Hematopoietic multipotent progenitor cell (in vitro differentiated cells): ENCODE data around the gene RPGR. TPM values are rescaled to one million over a fixed set of nuclear protein-coding genes. Genes with fewer than 3 reads are reported as not detected.
A peak's percentile ranks its signal among the peaks of the same experiment; 100 is the strongest.

Experiments
- DNase-seq, 3 donors: peaks; one replicate each; pipeline ENCODE4 v3.0.0-alpha.2; 2011 to 2015; ENCODE audit warnings: low read depth in 2 of 3, low spot score in 2 of 3
- total RNA-seq: library from RNA; depleted of rRNA; stranded (reverse); fragments of >200 nt; gene quantifications from one replicate; pipeline ENCODE4 v1.2.3, GENCODE V29; 2012

The RPGR gene
- total RNA-seq, 1 donor: 8.1 TPM

DNA sequence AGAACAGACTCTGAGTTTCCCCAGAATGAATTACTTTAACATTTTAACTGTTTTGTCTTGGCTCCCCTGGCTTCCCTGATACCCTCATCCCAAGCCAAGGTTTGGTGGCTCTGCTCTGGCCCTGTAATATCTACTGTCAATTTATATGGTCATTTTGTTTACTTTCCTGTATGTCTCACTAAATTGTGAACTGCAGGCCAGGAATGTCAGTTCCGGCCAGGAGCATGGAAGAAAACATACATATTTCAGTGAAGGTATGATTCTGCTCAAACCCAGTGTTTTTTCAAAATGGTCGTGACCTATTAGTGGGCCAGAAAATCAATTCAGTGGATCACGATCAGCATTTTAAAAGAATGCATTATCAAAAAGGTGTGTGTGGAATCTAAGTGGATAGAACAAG is 1.2 kb downstream of the RPGR start:
- no peak for DNase-seq

DNA sequence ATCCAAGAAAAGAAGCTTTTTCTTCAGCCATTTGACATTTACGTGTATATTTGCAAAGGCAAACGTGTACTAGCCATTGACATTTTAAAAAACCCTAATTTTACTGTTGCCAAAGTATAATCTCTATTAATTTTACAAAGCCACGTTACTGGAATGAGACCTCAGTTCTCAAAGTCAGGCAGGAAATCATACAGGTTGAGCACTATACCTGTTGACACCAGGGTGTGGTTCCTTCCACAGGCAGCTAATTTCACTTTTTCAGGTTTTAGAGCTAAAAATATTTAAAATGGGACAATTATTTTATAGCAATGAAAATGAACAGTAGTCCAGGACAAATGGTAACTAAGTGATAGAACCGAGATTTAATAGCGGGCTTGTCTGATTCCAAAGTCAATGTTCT is 6.5 kb downstream of the RPGR start:
- no peak for DNase-seq

DNA sequence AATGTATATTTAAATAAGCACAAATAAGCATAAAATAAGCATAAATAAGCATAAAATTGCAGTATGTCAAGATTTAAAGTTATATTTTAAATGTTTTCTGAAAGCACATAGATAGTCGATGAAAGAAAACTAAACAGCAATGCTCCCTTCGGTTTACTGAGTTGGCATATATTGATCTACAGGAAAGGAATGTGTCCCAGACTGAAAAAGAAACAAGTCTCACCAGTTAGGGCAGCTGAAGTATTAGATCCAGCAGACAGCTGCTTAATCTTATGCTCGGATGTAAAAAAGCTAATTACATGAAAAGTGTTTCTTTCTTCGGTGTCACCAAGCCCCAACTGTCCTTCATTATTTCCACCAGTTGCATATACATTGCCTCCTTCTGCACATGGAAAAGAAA is 8.7 kb downstream of the RPGR start:
- DNase-seq: no peak

DNA sequence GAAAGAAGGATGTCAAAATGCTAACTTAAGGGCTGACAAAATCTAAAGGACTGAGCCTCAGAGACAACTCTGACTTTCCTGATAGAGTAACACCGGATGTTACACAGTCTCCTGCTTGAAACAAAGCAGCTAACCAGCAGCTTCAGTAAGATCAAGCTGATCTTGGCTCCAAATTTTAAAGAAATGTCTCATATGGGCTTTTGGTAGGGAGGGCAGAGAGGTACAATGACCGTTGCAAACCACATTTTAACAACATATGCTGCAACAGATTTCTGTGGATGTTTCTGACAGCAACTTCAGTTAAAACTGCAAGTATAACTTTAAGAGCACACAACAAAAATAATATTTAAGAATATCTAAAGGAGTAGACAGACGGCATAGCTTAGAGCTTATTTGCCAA is 9.1 kb downstream of the RPGR start:
- no peak for DNase-seq

GRCh38 chrX:38315186-38315585 is 12.1 kb downstream of the RPGR start:
- no peak for DNase-seq

DNA sequence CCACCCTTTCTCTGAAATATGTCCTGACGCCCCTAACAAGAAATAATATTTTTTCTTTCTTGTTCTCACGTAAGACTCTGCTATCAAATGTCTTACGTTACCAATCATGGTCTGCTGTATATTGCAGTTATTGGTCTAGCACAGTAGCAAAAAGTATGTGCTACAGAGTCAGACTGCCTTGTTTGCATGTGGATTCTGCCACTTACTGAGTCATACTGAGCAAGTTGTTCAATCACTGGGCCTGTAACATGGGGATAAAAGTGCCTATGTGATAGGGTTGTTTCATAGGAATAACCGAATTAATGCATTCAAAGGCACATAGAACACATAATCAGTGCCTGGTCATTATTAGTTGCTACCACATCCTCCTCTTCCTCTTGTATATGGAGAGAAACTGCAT is 14.1 kb downstream of the RPGR start:
- DNase-seq: no peak

DNA sequence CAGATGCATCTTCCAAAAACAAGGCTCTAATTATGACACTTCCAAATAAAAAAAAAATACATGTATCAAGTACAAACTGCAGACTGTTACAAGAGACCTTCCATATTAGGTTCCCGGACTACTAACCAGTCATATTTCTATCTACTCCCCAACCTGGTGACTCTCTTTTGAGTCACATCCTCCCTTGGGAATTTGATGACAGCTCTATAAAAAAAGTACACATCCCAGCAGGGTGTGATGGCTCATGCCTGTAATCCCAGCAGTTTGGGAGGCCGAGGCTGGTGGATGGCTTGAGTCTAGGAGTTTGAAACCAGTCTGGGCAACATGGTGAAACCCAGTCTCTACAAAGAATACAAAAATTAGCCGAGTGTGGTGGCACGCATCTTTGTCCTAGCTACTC is 14.9 kb downstream of the RPGR start:
- no peak for DNase-seq

- DNase-seq: no peak
Measured at GRCh38 chrX:38311743-38312142, 15.6 kb downstream of the RPGR start.

DNA sequence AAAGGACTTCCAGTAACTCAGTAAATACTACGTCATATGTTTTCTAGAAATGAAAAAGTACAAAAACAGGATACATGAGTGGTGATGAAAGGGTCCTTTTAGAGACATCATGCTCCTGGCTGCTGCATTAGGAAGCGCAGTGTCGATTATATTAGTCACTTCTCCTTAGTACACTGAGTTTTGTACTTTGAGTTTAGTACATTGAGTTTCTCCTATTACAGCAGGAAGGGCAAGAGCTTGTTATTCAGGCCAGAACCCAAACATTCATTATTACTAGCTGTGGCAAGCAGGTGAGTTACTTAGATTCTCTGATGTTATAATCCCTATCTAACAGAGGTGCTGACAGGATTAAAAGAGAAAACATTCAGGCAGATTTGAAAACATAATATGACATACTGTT is 21.3 kb downstream of the RPGR start:
- DNase-seq: no peak

GRCh38 chrX:38304010-38304409 is 23.3 kb downstream of the RPGR start:
- peak in 1 of 3 donors; percentile 22 for DNase-seq

- no peak for DNase-seq
Measured at GRCh38 chrX:38293741-38294140, 33.6 kb downstream of the RPGR start.

GRCh38 chrX:38287674-38288073 is 39.6 kb downstream of the RPGR start:
- no peak for DNase-seq

- DNase-seq: no peak
Measured at GRCh38 chrX:38285649-38286048, 41.7 kb downstream of the RPGR start.

DNA sequence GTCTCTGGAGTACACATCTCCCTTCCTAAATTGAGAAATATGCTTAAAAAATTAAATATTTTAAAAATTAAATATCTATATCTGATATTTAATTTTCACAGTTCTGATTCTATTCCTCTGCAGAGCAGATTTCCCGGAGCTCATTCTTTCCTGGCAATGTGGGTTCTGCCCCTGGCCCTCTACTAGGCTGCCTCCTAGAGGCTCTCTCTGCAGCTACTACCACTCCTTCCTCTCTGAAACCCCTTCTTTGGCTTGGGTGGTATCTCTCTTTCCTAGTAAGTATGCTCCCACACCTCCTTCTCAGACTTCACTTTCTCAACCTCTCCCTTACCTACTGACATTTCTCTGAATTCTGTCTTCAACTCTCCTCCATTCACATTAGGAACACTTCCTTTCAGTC is 45.3 kb downstream of the RPGR start:
- DNase-seq: no peak

DNA sequence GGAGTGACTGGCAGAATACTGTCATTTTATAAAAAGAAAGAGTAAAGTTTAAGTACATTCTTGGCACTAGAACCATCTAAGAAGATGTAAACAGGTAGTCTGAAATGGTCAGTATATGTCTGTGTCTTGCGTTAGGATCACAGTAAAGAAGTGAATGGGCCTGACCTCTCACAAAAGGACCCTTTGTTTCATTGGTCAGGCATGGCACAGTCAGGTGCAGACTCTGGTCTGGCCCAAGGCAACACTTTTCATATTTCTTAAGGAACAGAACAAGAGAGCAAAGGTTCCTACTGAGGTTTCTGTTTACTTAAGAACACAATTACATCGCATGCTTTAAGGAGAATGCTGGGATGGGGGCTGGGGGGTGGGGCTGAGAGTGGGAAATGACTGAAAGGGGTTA is 48.1 kb downstream of the RPGR start:
- no peak for DNase-seq

- no peak for DNase-seq
Measured at GRCh38 chrX:38278682-38279081, 48.6 kb downstream of the RPGR start.

GRCh38 chrX:38277802-38278201 is 49.5 kb downstream of the RPGR start:
- DNase-seq: no peak

- no peak for DNase-seq
Measured at GRCh38 chrX:38277136-38277535, 50.2 kb downstream of the RPGR start.

DNA sequence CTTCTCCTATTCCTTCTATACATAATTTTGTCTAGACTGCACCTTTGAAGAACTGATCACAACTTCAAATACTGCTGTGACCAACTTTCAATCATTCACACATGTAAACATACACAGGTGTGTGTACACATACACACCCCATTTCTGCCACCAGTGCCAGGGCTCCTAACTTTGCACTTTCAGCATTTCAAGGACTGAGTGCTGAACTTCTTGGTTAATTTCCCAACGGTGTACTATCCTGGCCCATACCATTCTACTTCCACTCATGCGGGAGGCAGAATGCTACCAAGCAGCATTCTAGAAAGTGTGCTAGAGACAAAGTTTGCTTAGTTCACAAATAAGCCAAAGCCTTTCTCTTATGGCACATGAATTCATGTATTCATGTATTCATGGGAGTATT is 51.2 kb downstream of the RPGR start:
- DNase-seq: no peak

DNA sequence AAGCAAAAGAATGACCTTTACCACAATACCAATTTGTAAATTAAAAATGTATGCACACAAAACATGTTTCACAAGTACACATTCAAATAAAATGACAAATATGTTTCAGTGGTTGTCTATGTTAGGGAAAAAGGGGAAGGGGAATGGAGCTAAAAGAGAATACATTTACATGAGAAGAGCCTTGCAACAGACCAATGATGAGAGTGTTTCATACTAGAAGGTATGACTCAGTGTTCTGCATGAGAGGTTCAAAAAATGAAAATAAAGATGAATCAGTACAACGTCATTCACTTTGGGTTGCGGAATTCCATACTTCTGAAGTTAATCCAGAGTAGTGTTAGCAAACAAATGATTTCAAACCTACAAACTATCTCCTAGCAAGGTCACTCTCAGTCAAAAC is 51.7 kb downstream of the RPGR start:
- no peak for DNase-seq

DNA sequence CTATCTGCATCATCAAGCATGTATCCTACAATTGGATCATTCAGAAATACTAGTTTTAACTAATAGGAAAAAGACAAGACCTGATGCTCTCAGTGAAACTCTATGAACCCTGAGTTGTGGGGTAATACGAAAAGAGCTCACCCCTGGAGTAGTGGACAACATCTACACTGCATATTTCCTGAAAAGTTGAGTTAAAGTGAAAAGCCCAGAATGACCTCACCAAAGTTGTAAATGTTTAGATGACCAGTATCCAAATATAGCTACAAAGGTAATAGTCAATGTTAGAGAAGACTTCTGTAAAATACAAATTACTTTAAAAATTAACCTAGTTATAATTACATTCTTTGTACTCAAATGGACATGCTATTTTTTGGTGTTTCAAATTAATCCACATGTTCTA is 53.9 kb downstream of the RPGR start:
- DNase-seq: no peak

DNA sequence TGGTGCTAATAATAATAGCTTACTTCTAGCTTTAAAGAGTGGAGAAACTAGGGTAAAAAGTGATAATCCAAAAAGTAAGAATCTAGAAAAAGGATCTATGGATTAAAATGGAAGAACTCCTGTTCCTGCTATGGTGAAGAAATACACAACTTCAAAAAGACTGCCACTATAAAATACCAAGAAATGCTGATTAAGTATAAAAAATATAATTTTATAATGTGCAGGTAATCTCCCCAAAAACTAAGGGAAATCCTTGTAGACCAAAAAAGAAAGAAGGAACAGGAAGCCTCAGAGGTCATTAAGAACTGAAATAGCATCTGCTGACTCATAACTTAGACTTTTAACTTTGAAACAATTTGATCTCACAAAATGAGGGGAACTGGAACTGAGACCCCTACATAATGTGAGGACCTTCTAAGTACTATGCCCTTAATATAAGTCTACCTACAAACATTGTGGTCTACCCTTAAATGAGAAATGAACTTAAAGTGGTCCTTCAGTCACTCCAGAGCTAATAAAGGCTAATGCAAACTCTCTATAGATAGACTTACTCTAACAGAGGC is 56.1 kb downstream of the RPGR start:
- no peak for DNase-seq

DNA sequence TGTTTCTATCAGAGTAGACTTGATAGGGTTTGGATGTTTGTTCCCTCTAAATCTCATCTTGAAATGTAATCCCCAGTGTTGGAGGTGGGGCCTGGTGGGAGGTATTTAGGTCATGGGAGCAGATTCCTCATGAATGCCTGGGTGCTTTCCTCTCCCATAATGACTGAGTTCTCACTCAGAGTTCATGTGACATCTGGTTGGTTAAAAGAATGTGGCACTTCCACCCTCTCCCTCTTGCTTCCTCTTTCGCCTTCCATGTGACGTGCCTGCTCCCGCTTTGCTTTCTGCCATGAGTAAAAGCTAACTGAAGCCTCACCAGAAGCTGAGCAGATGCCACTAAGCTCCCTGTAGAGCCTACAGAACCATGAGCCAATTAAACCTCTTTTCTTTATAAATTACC is 59.3 kb downstream of the RPGR start:
- DNase-seq: no peak
